ENCODE data around the gene PIK3C2G. TPM values are rescaled to one million over a fixed set of nuclear protein-coding genes. Genes with fewer than 3 reads are reported as not detected.

The PIK3C2G gene
- total and polyA plus RNA-seq, 4 donors: 0.11 to 4.8 (median 0.74) TPM; not detected in 1

DNA sequence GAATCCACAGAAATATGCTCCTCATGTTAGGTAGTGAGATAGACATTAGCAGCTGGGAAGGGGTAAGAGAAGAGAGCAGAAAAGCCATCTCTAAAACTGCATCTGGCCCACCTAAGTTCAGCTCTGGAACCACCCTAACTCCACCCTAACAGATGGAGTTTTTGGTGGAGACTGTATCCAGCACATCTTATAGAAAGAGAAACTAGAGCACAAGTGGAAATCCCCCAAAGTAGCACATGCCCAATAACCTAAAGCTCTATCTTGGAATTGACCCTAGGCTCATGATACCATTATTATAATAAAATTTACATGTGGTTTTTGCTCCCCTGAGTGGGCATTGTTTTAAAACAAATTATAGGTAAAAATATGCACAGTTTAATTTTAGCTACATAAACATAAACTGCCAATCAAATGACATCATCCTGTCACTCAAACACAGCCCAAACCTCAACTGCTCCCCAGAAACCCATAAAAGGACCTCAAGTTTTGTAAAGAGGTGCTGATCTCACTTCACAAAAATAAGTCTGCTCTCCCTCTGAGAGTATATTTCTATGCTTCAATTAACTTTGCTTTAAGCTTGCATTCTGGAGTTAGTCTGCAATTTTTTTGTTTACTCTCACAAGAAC is 206.4 kb downstream of the PIK3C2G start:
- Histone ChIP-seq H3K27ac (ENCODE audit: low read depth in 1 of 2, low read length in 1 of 2) (no peak overlapping the region), H3K4me3 (no peak overlapping the region), H3K9ac (ENCODE audit: insufficient read depth in 1 of 2, low read length in 2 of 2) (no peak overlapping the region), H3K36me3 (ENCODE audit: control insufficient read depth in 4 of 4, insufficient read depth in 4 of 4, low read length in 4 of 4) (no peaks in the 10 kb centered on the region), H3K9me3 (ENCODE audit: control insufficient read depth in 4 of 4, insufficient read depth in 3 of 4, low read length in 3 of 4) (no peaks in the 10 kb centered on the region), H3K4me1 (ENCODE audit: control insufficient read depth in 5 of 5, insufficient read depth in 5 of 5, low read length in 5 of 5) (peaks cover 0 to 4% (median 0%) of the 10 kb centered on the region in 5 donors), H3K27me3 (ENCODE audit: control insufficient read depth in 3 of 3, insufficient read depth in 3 of 3, low read length in 2 of 3) (no peaks in the 10 kb centered on the region)
- ATAC-seq (ENCODE audit: insufficient read depth, low FRiP score): no peak
- TF ChIP-seq, protein P1, sequence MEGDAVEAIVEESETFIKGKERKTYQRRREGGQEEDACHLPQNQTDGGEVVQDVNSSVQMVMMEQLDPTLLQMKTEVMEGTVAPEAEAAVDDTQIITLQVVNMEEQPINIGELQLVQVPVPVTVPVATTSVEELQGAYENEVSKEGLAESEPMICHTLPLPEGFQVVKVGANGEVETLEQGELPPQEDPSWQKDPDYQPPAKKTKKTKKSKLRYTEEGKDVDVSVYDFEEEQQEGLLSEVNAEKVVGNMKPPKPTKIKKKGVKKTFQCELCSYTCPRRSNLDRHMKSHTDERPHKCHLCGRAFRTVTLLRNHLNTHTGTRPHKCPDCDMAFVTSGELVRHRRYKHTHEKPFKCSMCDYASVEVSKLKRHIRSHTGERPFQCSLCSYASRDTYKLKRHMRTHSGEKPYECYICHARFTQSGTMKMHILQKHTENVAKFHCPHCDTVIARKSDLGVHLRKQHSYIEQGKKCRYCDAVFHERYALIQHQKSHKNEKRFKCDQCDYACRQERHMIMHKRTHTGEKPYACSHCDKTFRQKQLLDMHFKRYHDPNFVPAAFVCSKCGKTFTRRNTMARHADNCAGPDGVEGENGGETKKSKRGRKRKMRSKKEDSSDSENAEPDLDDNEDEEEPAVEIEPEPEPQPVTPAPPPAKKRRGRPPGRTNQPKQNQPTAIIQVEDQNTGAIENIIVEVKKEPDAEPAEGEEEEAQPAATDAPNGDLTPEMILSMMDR (IDR thresholded peaks at IDR 0.05; ENCODE audit: control extremely low read depth, extremely low read depth): no peak
- no peak for DNase-seq

DNA sequence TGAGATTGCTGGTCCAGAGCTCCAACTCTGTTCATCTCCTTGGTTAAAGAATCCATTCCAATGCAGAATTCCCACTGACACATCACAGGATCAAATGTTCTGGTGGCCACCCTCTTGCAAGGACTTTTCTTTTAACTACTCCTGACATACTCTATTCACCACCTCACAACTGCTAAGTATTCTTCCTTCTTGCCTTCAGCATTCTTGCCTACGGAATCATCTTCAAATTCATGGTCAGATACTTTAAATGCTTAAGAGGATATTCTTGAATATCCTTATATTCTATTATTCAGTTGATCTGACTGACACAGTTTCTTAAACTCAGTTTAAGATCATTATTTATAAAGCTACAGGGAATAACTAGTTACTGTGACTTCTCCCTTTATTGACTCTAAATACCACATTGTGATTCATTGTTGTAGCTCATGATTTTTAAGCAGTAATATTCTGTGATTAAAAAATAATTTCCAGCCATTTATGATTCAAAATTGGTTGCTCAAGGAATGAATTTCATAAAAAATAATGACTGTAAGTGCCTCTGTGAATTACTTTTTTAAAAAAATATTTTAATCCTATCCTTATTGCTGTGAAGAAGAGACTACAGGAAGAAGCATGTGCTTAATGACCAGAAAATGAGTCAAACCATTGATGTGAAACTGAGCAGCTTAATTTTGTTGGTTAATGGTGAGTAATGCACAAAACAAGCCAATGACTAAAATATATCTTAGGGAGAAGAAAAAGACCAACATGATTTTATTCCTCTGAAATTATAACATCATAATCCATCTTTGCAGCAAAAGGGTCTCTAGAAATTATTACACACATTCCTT is 207.1 kb downstream of the PIK3C2G start:
- peak; percentile 62 for ATAC-seq (ENCODE audit: insufficient read depth, low FRiP score)

DNA sequence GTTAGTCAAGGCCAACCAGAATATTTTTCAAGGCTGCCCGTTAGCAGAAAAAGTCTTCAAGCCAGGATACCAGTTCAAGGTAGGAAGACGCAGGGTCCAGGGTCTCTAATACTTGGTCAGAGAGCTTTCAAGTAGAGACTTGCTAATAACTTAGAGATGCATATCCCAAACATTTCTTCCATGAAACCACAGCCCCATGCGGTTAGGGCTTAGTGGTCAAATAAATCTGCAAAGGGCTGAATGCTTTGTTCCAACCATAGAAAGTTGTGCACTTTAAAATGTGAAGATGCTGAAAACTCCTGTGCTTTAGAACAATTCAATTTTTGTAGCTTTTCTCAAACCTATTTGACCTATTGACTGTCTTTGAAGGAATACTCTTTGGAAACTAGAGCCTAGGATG is 208.9 kb downstream of the PIK3C2G start:
- Histone ChIP-seq H3K4me3 (no peak overlapping the region), H3K27ac (ENCODE audit: low read depth in 1 of 2, low read length in 1 of 2) (no peak overlapping the region), H3K9ac (ENCODE audit: insufficient read depth in 1 of 2, low read length in 2 of 2) (no peak overlapping the region), H3K36me3 (ENCODE audit: control insufficient read depth in 4 of 4, insufficient read depth in 4 of 4, low read length in 4 of 4) (no peaks in the 10 kb centered on the region), H3K9me3 (ENCODE audit: control insufficient read depth in 4 of 4, insufficient read depth in 3 of 4, low read length in 3 of 4) (no peaks in the 10 kb centered on the region), H3K27me3 (ENCODE audit: control insufficient read depth in 3 of 3, insufficient read depth in 3 of 3, low read length in 2 of 3) (no peaks in the 10 kb centered on the region), H3K4me1 (ENCODE audit: control insufficient read depth in 5 of 5, insufficient read depth in 5 of 5, low read length in 5 of 5) (peaks cover 0 to 4% (median 0%) of the 10 kb centered on the region in 5 donors)
- TF ChIP-seq, protein P1 (IDR thresholded peaks at IDR 0.05; ENCODE audit: control extremely low read depth, extremely low read depth): no peak
- no peak for DNase-seq
- ATAC-seq (ENCODE audit: insufficient read depth, low FRiP score): no peak
- 91 to 95% methylated on average over 3 of the region's 3 CpGs for WGBS, 2 donors

More for the DNA sequence above, 207.1 kb downstream of the PIK3C2G start:
- no peaks in the 10 kb centered on the region for H3K27me3 ChIP-seq (ENCODE audit: control insufficient read depth in 3 of 3, insufficient read depth in 3 of 3, low read length in 2 of 3)
- H3K9me3 ChIP-seq (ENCODE audit: control insufficient read depth in 4 of 4, insufficient read depth in 3 of 4, low read length in 3 of 4): no peaks in the 10 kb centered on the region
- H3K27ac ChIP-seq (ENCODE audit: low read depth in 1 of 2, low read length in 1 of 2): no peak overlapping the region
- TF ChIP-seq, protein P1 (IDR thresholded peaks at IDR 0.05; ENCODE audit: control extremely low read depth, extremely low read depth): no peak
- WGBS, 2 donors: 85 to 90% methylated on average over 1 of the region's 1 CpG
- no peaks in the 10 kb centered on the region for H3K36me3 ChIP-seq (ENCODE audit: control insufficient read depth in 4 of 4, insufficient read depth in 4 of 4, low read length in 4 of 4)
- no peak overlapping the region for H3K9ac ChIP-seq (ENCODE audit: insufficient read depth in 1 of 2, low read length in 2 of 2)
- no peak for DNase-seq
- no peak overlapping the region for H3K4me3 ChIP-seq
- peaks cover 0 to 4% (median 0%) of the 10 kb centered on the region in 5 donors for H3K4me1 ChIP-seq (ENCODE audit: control insufficient read depth in 5 of 5, insufficient read depth in 5 of 5, low read length in 5 of 5)

All from lung (tissue), 12 donors.